ENCODE measurements around the gene IL1RAPL2.

Gene IL1RAPL2

DNA sequence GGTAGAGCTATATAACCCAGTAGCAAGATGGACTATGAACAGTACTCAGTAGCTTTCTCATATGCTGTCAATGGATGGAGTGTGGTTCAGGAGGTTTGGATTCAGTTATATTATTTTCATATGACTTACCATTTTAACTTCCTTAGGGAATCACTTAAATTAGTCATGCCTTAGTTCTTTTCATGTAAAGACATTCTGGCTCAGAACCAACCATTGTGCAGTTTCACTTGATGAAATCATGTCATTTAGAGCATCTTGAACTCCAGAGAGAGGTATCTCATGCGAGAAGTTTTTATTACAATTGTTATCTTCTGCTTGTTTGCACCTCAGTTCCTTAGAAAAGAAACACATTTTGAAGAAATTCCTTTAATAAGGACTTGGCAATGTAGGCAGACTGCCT lies 55.8 kb downstream of the IL1RAPL2 start:
- no peak for DNase-seq (ENCODE audit: low read depth)
- TF ChIP-seq, protein P1, sequence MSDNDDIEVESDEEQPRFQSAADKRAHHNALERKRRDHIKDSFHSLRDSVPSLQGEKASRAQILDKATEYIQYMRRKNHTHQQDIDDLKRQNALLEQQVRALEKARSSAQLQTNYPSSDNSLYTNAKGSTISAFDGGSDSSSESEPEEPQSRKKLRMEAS (IDR thresholded peaks at IDR 0.05; ENCODE audit: low read depth, low read length) = no peak
- TF ChIP-seq MYC (IDR thresholded peaks at IDR 0.05; ENCODE audit: low read depth, low read length) (no peak), POLR2A (IDR thresholded peaks at IDR 0.05; ENCODE audit: extremely low read depth, insufficient read length) (no peak)
- TF ChIP-seq, protein P2, sequence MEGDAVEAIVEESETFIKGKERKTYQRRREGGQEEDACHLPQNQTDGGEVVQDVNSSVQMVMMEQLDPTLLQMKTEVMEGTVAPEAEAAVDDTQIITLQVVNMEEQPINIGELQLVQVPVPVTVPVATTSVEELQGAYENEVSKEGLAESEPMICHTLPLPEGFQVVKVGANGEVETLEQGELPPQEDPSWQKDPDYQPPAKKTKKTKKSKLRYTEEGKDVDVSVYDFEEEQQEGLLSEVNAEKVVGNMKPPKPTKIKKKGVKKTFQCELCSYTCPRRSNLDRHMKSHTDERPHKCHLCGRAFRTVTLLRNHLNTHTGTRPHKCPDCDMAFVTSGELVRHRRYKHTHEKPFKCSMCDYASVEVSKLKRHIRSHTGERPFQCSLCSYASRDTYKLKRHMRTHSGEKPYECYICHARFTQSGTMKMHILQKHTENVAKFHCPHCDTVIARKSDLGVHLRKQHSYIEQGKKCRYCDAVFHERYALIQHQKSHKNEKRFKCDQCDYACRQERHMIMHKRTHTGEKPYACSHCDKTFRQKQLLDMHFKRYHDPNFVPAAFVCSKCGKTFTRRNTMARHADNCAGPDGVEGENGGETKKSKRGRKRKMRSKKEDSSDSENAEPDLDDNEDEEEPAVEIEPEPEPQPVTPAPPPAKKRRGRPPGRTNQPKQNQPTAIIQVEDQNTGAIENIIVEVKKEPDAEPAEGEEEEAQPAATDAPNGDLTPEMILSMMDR (IDR thresholded peaks at IDR 0.05; ENCODE audit: low read depth, low read length) = no peak
- H3K4me3 ChIP-seq (ENCODE audit: low read depth, low read length) = no peak overlapping the region

DNA sequence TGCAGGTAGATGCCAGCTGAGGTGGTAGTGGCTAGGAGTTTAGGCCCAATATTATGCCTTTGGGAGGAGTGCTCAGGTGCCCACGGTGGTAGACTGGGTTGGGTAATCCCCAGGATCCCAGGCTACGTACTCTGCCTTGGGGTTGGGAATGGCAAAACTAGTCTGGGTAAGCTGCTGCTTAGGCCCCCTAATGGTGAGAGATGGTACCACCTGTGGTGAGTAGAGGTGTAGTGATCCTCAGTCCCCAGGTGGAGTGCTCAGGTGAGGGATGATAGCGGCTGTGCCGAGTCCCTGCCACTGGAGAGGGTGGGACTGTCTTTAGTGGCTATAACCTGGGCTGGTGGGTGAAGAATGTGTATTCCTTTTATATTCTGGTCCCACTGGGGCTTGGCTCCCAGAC lies 75.2 kb downstream of the IL1RAPL2 start:
- DNase-seq (ENCODE audit: low read depth) = no peak
- TF ChIP-seq, protein P2 (IDR thresholded peaks at IDR 0.05; ENCODE audit: low read depth, low read length) = peak; percentile 1
- TF ChIP-seq, protein P1 (IDR thresholded peaks at IDR 0.05; ENCODE audit: low read depth, low read length) = no peak
- H3K4me3 ChIP-seq (ENCODE audit: low read depth, low read length) = no peak overlapping the region

DNA sequence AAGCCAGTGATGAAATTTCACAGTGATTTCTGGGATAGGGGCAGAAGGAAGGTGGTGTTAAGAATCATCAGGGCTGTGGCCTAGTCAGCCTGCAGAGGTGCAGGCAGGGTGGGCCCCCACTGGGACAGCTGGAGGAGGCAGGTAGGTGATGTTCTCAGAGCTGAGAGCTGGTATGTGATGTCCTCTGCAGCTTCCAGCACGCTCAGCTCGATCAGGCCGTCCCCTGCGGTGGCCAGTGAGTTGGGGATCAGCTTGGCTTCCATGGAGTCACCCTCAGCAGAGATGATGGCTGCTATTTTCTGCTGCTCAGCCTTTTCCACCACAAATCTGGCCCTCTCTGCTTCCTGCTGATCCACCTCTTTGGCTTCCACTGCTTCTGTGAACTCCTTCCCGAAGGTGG lies 81.1 kb downstream of the IL1RAPL2 start:
- no peak overlapping the region for H3K4me3 ChIP-seq (ENCODE audit: low read depth, low read length)
- DNase-seq (ENCODE audit: low read depth) = no peak
- no peak for TF ChIP-seq POLR2A (IDR thresholded peaks at IDR 0.05; ENCODE audit: extremely low read depth, insufficient read length)
- no peak for TF ChIP-seq MYC (IDR thresholded peaks at IDR 0.05; ENCODE audit: low read depth, low read length)
- TF ChIP-seq, protein P2 (IDR thresholded peaks at IDR 0.05; ENCODE audit: low read depth, low read length) = no peak
- TF ChIP-seq, protein P1 (IDR thresholded peaks at IDR 0.05; ENCODE audit: low read depth, low read length) = no peak

DNA sequence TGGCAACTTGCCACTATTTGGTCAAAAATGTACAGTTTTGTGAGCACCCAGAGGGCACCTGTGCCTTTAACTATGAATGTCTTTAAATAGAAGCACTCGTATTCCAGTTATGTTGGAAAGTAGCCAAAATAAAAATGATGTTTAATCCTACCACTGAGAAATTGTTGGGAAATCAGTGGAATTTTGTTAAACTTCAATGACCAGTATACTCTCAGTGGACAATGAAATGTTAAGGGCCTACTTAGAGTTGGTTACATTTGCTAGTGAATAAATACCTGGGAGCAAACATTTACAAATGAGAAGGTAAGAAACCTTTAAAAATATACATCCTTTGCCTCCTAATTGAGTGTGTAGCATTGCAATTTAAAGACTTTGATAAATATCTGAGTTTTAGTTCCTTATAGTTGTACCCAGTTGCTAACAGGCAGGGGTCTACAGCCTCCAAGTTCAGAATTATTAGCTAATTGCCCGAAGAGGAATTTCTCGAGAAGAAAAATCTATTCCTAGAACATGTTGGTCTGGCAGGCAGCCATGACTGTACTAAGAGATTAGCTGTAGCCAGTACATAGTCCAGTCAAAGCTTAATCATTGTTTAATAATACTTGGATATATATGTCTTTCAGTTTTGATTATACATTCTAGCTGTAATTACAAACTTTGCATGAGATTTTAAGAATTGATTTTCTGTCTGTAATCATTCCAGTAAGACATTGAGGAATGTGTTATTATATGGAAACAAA lies 93.2 kb downstream of the IL1RAPL2 start:
- no peak for DNase-seq (ENCODE audit: low read depth)
- TF ChIP-seq MYC (IDR thresholded peaks at IDR 0.05; ENCODE audit: low read depth, low read length) = no peak
- no peak for TF ChIP-seq POLR2A (IDR thresholded peaks at IDR 0.05; ENCODE audit: extremely low read depth, insufficient read length)
- TF ChIP-seq, protein P1 (IDR thresholded peaks at IDR 0.05; ENCODE audit: low read depth, low read length) = no peak
- TF ChIP-seq, protein P2 (IDR thresholded peaks at IDR 0.05; ENCODE audit: low read depth, low read length) = no peak
- H3K4me3 ChIP-seq (ENCODE audit: low read depth, low read length) = no peak overlapping the region

DNA sequence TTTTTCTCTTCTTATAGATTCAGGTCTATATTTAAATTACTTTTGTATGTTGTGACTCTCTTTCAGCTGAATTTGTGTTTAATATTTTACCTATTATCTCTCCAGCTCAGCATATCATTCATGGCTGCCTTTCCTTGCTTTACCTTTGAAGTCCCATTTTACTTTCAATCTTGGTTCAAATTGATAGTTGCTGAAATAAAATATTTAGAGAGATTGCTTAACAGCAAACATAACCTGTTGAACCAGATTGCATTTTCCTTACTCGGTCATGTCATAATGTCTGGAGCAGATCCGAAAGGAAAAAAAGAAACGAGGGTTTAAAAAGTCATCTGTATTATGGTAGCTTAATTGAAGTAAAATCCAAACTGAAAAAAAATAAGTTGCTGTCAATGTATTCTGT lies 94.1 kb downstream of the IL1RAPL2 start:
- DNase-seq (ENCODE audit: low read depth) = no peak
- TF ChIP-seq, protein P2 (IDR thresholded peaks at IDR 0.05; ENCODE audit: low read depth, low read length) = no peak
- TF ChIP-seq, protein P1 (IDR thresholded peaks at IDR 0.05; ENCODE audit: low read depth, low read length) = no peak
- no peak for TF ChIP-seq MYC (IDR thresholded peaks at IDR 0.05; ENCODE audit: low read depth, low read length)
- no peak for TF ChIP-seq POLR2A (IDR thresholded peaks at IDR 0.05; ENCODE audit: extremely low read depth, insufficient read length)
- no peak overlapping the region for H3K4me3 ChIP-seq (ENCODE audit: low read depth, low read length)

Measured in NB4 (cell line).